ENCODE measurements around the gene KIF26B.

KIF26B gene

GRCh38 chr1:245611251-245611650, 456.5 kb downstream of the KIF26B start:
- no peak for FAIRE-seq
- TF ChIP-seq PAX5 (IDR thresholded peaks at IDR 0.05; ENCODE audit: insufficient read depth, low read length, severe bottlenecking) (no peak), TAF1 (IDR thresholded peaks at IDR 0.05; ENCODE audit: low read depth, low read length) (no peak), POLR2A (IDR thresholded peaks at IDR 0.05; ENCODE audit: low read depth, low read length) (no peak), POU2F2 (IDR thresholded peaks at IDR 0.05; ENCODE audit: low read depth, low read length) (no peak), POLR2AphosphoS5 (IDR thresholded peaks at IDR 0.05; ENCODE audit: low read depth, low read length) (no peak), SPI1 (IDR thresholded peaks at IDR 0.05; ENCODE audit: low read depth, low read length) (no peak)
- no peak for DNase-seq (ENCODE audit: insufficient read length, low spot score)

GRCh38 chr1:245614476-245614875, 459.7 kb downstream of the KIF26B start:
- TF ChIP-seq POU2F2 (IDR thresholded peaks at IDR 0.05; ENCODE audit: low read depth, low read length), result no peak
- TF ChIP-seq POLR2A (IDR thresholded peaks at IDR 0.05; ENCODE audit: low read depth, low read length), result no peak
- TF ChIP-seq SPI1 (IDR thresholded peaks at IDR 0.05; ENCODE audit: low read depth, low read length), result no peak
- TF ChIP-seq TAF1 (IDR thresholded peaks at IDR 0.05; ENCODE audit: low read depth, low read length), result no peak
- TF ChIP-seq POLR2AphosphoS5 (IDR thresholded peaks at IDR 0.05; ENCODE audit: low read depth, low read length), result no peak
- no peak for DNase-seq (ENCODE audit: insufficient read length, low spot score)
- no peak for FAIRE-seq

GRCh38 chr1:245615001-245615400, 460.2 kb downstream of the KIF26B start:
- TF ChIP-seq POU2F2 (IDR thresholded peaks at IDR 0.05; ENCODE audit: low read depth, low read length) (no peak), SPI1 (IDR thresholded peaks at IDR 0.05; ENCODE audit: low read depth, low read length) (no peak), POLR2AphosphoS5 (IDR thresholded peaks at IDR 0.05; ENCODE audit: low read depth, low read length) (no peak), POLR2A (IDR thresholded peaks at IDR 0.05; ENCODE audit: low read depth, low read length) (no peak)
- DNase-seq (ENCODE audit: insufficient read length, low spot score) (no peak), FAIRE-seq (no peak)

DNA sequence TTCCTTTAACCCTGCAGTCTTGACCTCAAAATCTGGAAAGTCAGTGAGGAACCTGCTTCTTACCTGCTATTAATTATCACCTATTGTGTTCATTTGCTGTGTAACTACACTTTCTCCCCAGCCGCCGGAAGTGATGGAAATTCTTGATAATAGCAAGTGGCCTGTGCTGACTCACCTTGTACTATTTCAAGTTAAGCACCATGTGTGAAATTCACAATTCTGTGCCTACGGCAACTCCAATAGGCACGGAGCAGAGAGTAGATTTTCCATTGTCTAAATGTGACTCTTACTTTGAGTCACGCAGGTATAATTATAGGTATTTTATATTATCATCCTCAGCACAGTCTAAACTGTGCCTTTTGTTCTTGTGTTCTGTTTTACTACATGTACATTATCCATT, 466.8 kb downstream of the KIF26B start:
- FAIRE-seq, result no peak
- DNase-seq (ENCODE audit: insufficient read length, low spot score), result no peak
- no peak for TF ChIP-seq POU2F2 (IDR thresholded peaks at IDR 0.05; ENCODE audit: low read depth, low read length)
- no peak for TF ChIP-seq TAF1 (IDR thresholded peaks at IDR 0.05; ENCODE audit: low read depth, low read length)
- no peak for TF ChIP-seq SPI1 (IDR thresholded peaks at IDR 0.05; ENCODE audit: low read depth, low read length)
- no peak for TF ChIP-seq POLR2A (IDR thresholded peaks at IDR 0.05; ENCODE audit: low read depth, low read length)
- TF ChIP-seq POLR2AphosphoS5 (IDR thresholded peaks at IDR 0.05; ENCODE audit: low read depth, low read length), result no peak
- TF ChIP-seq PAX5 (IDR thresholded peaks at IDR 0.05; ENCODE audit: insufficient read depth, low read length, severe bottlenecking), result no peak

GRCh38 chr1:245622332-245623014, 467.7 kb downstream of the KIF26B start:
- DNase-seq (ENCODE audit: insufficient read length, low spot score) (no peak), FAIRE-seq (no peak)
- no peak for TF ChIP-seq POU2F2 (IDR thresholded peaks at IDR 0.05; ENCODE audit: low read depth, low read length)
- TF ChIP-seq TAF1 (IDR thresholded peaks at IDR 0.05; ENCODE audit: low read depth, low read length), result no peak
- no peak for TF ChIP-seq POLR2AphosphoS5 (IDR thresholded peaks at IDR 0.05; ENCODE audit: low read depth, low read length)
- TF ChIP-seq PAX5 (IDR thresholded peaks at IDR 0.05; ENCODE audit: insufficient read depth, low read length, severe bottlenecking), result no peak
- no peak for TF ChIP-seq SPI1 (IDR thresholded peaks at IDR 0.05; ENCODE audit: low read depth, low read length)
- TF ChIP-seq POLR2A (IDR thresholded peaks at IDR 0.05; ENCODE audit: low read depth, low read length), result no peak

DNA sequence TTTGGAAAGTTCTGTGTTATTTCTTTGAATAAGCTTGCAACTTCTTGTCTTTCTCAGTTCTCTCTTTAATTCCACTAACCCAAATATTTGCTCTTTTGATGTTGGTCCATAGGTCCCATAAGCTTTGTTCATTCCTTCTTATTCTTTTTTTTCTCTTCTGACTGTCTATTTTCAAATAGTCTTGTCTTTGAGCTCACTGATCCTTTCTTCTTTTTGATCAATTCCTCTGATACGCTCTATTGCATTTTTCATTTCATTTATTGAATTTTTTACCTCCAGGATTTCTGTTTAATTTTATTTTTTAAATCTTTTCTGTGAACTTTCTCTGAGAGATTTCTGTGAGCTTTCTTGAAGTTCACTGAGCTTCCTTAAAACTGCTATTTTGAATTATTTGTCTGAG, 486.6 kb downstream of the KIF26B start:
- no peak for FAIRE-seq
- TF ChIP-seq POU2F2 (IDR thresholded peaks at IDR 0.05; ENCODE audit: low read depth, low read length), result no peak
- no peak for TF ChIP-seq POLR2AphosphoS5 (IDR thresholded peaks at IDR 0.05; ENCODE audit: low read depth, low read length)
- TF ChIP-seq PAX5 (IDR thresholded peaks at IDR 0.05; ENCODE audit: insufficient read depth, low read length, severe bottlenecking), result no peak
- TF ChIP-seq POLR2A (IDR thresholded peaks at IDR 0.05; ENCODE audit: low read depth, low read length), result no peak
- no peak for TF ChIP-seq TAF1 (IDR thresholded peaks at IDR 0.05; ENCODE audit: low read depth, low read length)
- TF ChIP-seq SPI1 (IDR thresholded peaks at IDR 0.05; ENCODE audit: low read depth, low read length), result no peak

GRCh38 chr1:245645406-245645805, 490.6 kb downstream of the KIF26B start:
- DNase-seq (ENCODE audit: insufficient read length, low spot score) (no peak), FAIRE-seq (no peak)
- no peak for TF ChIP-seq POLR2AphosphoS5 (IDR thresholded peaks at IDR 0.05; ENCODE audit: low read depth, low read length)
- no peak for TF ChIP-seq POLR2A (IDR thresholded peaks at IDR 0.05; ENCODE audit: low read depth, low read length)
- TF ChIP-seq SPI1 (IDR thresholded peaks at IDR 0.05; ENCODE audit: low read depth, low read length), result no peak
- no peak for TF ChIP-seq TAF1 (IDR thresholded peaks at IDR 0.05; ENCODE audit: low read depth, low read length)
- no peak for TF ChIP-seq PAX5 (IDR thresholded peaks at IDR 0.05; ENCODE audit: insufficient read depth, low read length, severe bottlenecking)

More for the DNA sequence above, 486.6 kb downstream of the KIF26B start:
- no peak for DNase-seq (ENCODE audit: insufficient read length, low spot score)

GRCh38 chr1:245645894-245646293, 491.1 kb downstream of the KIF26B start:
- no peak for DNase-seq (ENCODE audit: insufficient read length, low spot score)
- peak; percentile 77 for FAIRE-seq
- TF ChIP-seq SPI1 (IDR thresholded peaks at IDR 0.05; ENCODE audit: low read depth, low read length) (peak; percentile 25; the same call in 1 of the 2 replicates), POLR2A (IDR thresholded peaks at IDR 0.05; ENCODE audit: low read depth, low read length) (no peak), PAX5 (IDR thresholded peaks at IDR 0.05; ENCODE audit: insufficient read depth, low read length, severe bottlenecking) (no peak), POLR2AphosphoS5 (IDR thresholded peaks at IDR 0.05; ENCODE audit: low read depth, low read length) (no peak), TAF1 (IDR thresholded peaks at IDR 0.05; ENCODE audit: low read depth, low read length) (no peak), POU2F2 (IDR thresholded peaks at IDR 0.05; ENCODE audit: low read depth, low read length) (no peak)

DNA sequence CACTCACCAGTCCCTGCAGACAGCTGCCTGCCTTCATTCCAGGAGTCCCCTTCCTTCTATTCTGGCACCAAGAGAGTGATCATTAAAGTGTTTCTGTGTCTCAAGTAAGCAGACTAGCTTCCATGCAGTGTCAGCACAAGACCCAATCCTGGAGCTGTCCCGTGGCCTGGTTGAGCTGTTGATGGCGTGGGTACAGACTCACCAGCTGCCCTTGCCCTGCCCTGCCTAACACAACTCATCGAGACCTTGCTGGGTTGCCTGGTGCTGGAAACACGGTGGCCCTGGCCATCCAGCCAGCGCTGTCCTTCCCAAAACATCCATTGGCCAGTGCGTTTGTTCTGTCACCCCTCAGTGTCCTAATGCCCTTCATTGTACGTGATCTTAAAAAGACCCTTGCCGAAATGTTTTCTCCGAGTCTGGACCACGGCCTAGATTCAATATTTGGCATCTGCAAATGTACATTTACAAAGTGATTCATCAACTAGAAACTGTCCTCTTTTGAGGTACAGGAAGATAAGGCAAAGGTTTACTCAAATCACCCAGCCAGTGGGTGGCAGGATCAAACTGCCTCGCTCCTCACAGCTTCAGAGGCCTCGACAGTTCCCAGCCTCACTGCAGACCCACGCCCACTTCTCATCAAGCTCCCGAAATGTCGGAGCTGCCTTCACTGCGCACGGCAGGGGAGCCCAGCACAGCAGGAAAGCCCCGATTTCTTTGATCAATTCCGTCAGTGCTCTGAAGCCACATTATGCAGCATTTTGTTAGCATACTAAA, 494.2 kb downstream of the KIF26B start:
- DNase-seq (ENCODE audit: insufficient read length, low spot score) (no peak), FAIRE-seq (no peak)
- TF ChIP-seq POU2F2 (IDR thresholded peaks at IDR 0.05; ENCODE audit: low read depth, low read length) (0 out of 2 replicates have a peak, but pooled peaks have one; percentile 23), SPI1 (IDR thresholded peaks at IDR 0.05; ENCODE audit: low read depth, low read length) (no peak)
